T-cell (primary cell): ENCODE measurements around the gene ATXN7. TPM values are rescaled to one million over a fixed set of nuclear protein-coding genes. Genes with fewer than 3 reads are reported as not detected.

Source experiments
- ATAC-seq, 4 experiments: fragments of 200-7000 bp in 3 of 4; fragments of 150-1000 bp in 1 of 4; cut with Tn5 transposase; replicated peaks in 1 of 4; 1 replicate in 3 of 4; 2 replicates in 1 of 4; pipeline ENCODE4 v1.10.0; 2021; ENCODE audit warnings: moderate library complexity in 3 of 4, mild to moderate bottlenecking in 2 of 4, moderate number of reproducible peaks in 1 of 4
- CTCF ChIA-PET, 2 donors: fragments of 300-600 bp; sonication (Branson Sonifier 250); formaldehyde crosslinking; loops; one replicate each; lab custom pipeline; 2022; ENCODE audit warnings: antibody characterized with exemption in 2 of 2; lab: Charles Lee
- POLR2A ChIA-PET, 2 donors: fragments of 300-600 bp; sonication (Branson Sonifier 250); formaldehyde crosslinking; loops; one replicate each; lab custom pipeline; 2022; ENCODE audit warnings: antibody characterized with exemption in 2 of 2; lab: Charles Lee
- DNase-seq, 35 experiments: peaks; one replicate each; pipeline versions ENCODE4 v3.0.0 to v3.0.0-alpha.2; 2013 to 2023
- H3K27ac ChIP-seq: one replicate; pipeline ENCODE4 v1.5.1; 2013; ENCODE audit warnings: low read length
- H3K27me3 ChIP-seq, 2 experiments: replicated peaks in 1 of 2; 1 replicate in 1 of 2; 2 replicates in 1 of 2; pipeline versions ENCODE4 v1.6.1 to v1.7.0; 2013; ENCODE audit warnings: low read length in 1 of 2, mixed read lengths in 1 of 2; ENCODE audit not compliant: control insufficient read depth in 2 of 2, insufficient read depth in 2 of 2; ENCODE audit errors: extremely low read depth in 1 of 2
- H3K36me3 ChIP-seq, 2 donors: 1 replicate in 1 of 2; 2 replicates in 1 of 2; pipeline versions ENCODE4 v1.6.1 to v1.7.0; 2013; ENCODE audit warnings: low read length in 1 of 2; ENCODE audit not compliant: control insufficient read depth in 2 of 2, insufficient read depth in 1 of 2; ENCODE audit errors: extremely low read depth in 1 of 2
- H3K4me1 ChIP-seq, 2 experiments: 1 replicate in 1 of 2; 2 replicates in 1 of 2; pipeline versions ENCODE4 v1.6.1 to v1.7.0; 2013; ENCODE audit warnings: low read length in 2 of 2, mixed read lengths in 1 of 2; ENCODE audit not compliant: insufficient read depth in 2 of 2, control insufficient read depth in 1 of 2; ENCODE audit errors: extremely low read depth in 1 of 2
- H3K4me3 ChIP-seq, 2 donors: 1 replicate in 1 of 2; 2 replicates in 1 of 2; pipeline versions ENCODE4 v1.5.1 to v1.7.0; 2013; ENCODE audit warnings: mild to moderate bottlenecking in 2 of 2, low read length in 1 of 2, moderate library complexity in 1 of 2; ENCODE audit not compliant: control insufficient read depth in 1 of 2; ENCODE audit errors: extremely low read depth in 1 of 2
- H3K9me3 ChIP-seq: 2 replicates; pipeline ENCODE4 v1.7.0; 2013
- H3K27ac Mint-ChIP-seq, 2 donors: one replicate each; pipeline ENCODE4 v1.8.0; 2020 to 2021; ENCODE audit warnings: mild to moderate bottlenecking in 2 of 2, mixed read lengths in 2 of 2
- H3K27me3 Mint-ChIP-seq, 2 donors: one replicate each; pipeline ENCODE4 v1.8.0; 2021 to 2022; ENCODE audit warnings: mixed read lengths in 2 of 2
- H3K36me3 Mint-ChIP-seq: one replicate; pipeline ENCODE4 v1.8.0; 2021; ENCODE audit warnings: mixed read lengths
- H3K4me1 Mint-ChIP-seq, 3 donors: one replicate each; pipeline ENCODE4 v1.8.0; 2020 to 2022; ENCODE audit warnings: mixed read lengths in 3 of 3, mild to moderate bottlenecking in 1 of 3
- H3K4me3 Mint-ChIP-seq, 3 donors: one replicate each; pipeline ENCODE4 v1.8.0; 2020 to 2022; ENCODE audit warnings: mild to moderate bottlenecking in 3 of 3, mixed read lengths in 3 of 3, moderate library complexity in 3 of 3
- H3K9me3 Mint-ChIP-seq, 3 donors: one replicate each; pipeline ENCODE4 v1.8.0; 2020 to 2022; ENCODE audit warnings: mixed read lengths in 3 of 3
- WGBS: methylation state at CpG from one replicate; pipeline ENCODE4 v1.1.5; 2013; ENCODE audit warnings: missing lambda C conversion rate; ENCODE audit not compliant: insufficient coverage; 5-methylcytosine and 5-hydroxymethylcytosine counted together
- total RNA-seq, 35 experiments: library from RNA in 6 of 35; stranded (reverse) in 6 of 35; fragments of 120-200 nt in 1 of 35; gene quantifications; one replicate each; pipeline versions ENCODE4 v1.2.1 to v1.2.4 and lab custom pipeline; 2013 to 2026

Gene ATXN7
- total RNA-seq, 5 donors from 2014 or later (not counting 1 experiment from before 2014, with no cell fraction given) = 110 to 231 (median 123) TPM

DNA sequence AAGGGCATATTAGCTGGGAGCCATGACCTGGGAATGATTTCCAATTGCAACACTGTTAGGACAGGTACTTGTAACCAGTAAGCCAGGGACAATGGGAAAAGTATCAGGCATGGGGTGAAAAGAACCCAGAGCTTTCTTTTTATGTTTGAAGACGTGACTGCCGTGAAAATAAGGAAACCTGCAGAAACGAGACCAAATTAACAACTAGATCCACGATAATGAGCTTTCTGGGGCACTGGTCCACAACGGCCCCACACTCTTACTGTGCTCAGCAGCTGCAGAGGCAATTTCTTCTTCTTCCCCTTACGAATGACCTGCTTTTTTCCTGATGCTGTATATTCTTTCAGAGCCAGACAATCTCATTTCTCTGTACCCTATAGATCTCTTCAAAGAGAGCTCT, 33.1 kb upstream of the ATXN7 start:
- no peak overlapping the region for H3K4me3 ChIP-seq
- no peak overlapping the region for H3K27ac ChIP-seq
- no peaks in the 10 kb centered on the region for H3K4me1 ChIP-seq
- no peak overlapping the region for H3K4me3 Mint-ChIP-seq
- no peaks in the 10 kb centered on the region for H3K4me1 Mint-ChIP-seq
- 97% methylated on average over 5 of the region's 6 CpGs for WGBS
- ChIA-PET CTCF (no interaction called here), POLR2A (no interaction called here)
- H3K9me3 ChIP-seq = no peaks in the 10 kb centered on the region
- no peaks in the 10 kb centered on the region for H3K9me3 Mint-ChIP-seq
- no peak for ATAC-seq
- H3K36me3 Mint-ChIP-seq = peaks cover 39% of the 10 kb centered on the region
- no peaks in the 10 kb centered on the region for H3K27me3 Mint-ChIP-seq
- no peak overlapping the region for H3K27ac Mint-ChIP-seq
- H3K27me3 ChIP-seq = no peaks in the 10 kb centered on the region
- peaks cover 3 to 18% of the 10 kb centered on the region in 2 donors for H3K36me3 ChIP-seq
- no peak for DNase-seq

DNA sequence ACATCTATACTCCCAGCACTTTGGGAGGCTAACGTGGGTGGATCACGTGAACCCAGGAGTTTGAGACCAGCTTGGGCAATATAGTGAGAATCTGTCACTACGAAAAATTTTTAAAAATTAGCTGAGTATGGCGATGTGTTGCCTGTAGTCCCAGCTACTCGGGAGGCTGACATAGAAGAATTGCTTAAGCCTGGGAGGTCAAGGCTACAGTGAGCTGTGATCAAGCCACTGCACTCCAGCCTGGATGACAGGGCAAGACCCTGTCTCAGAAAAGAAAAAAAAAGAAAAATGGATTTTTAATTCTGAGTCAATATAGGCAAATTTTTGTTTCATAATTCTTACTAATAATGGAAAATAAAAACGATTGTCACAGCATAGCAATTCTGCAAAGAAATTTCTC, 31.3 kb upstream of the ATXN7 start:
- WGBS = 100% methylated on average over 4 of the region's 6 CpGs
- peaks cover 41% of the 10 kb centered on the region for H3K36me3 Mint-ChIP-seq
- POLR2A ChIA-PET = interaction anchor here in 1 of 2 donors (0.6 kb wide), 1 partner anchor 164 kb away, joined by 3 read pairs; no protein-coding TSS in a partner anchor

DNA sequence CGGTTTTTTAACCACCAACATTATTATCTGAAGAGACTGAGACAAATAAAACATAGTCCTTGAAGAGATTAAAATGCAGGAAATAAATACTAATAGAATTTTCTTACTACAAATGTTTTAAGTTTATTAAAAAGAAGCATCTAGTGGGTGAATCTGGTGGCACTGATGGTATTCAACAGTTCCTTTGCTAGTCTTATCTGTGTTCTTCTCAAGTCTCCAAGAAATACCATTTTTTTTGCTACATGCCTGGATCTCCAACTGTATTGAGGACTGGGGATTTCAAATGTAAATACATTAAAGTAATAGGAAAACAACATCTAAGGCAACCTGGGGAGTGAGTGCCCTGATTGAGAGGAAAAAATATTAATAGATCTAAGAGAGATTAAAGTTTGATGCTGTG, 22.0 kb upstream of the ATXN7 start:
- no peak overlapping the region for H3K27ac ChIP-seq
- POLR2A ChIA-PET = no interaction called here
- Mint-ChIP-seq H3K36me3 (peaks cover 21% of the 10 kb centered on the region), H3K9me3 (peaks cover 0 to 7% (median 0%) of the 10 kb centered on the region in 3 donors), H3K4me3 (no peak overlapping the region), H3K27me3 (no peaks in the 10 kb centered on the region), H3K27ac (no peak overlapping the region), H3K4me1 (peaks cover 3 to 22% (median 5%) of the 10 kb centered on the region in 3 donors)
- ATAC-seq (no peak), DNase-seq (no peak)
- H3K9me3 ChIP-seq = no peaks in the 10 kb centered on the region
- peaks cover 0 to 2% of the 10 kb centered on the region in 2 donors for H3K36me3 ChIP-seq
- H3K27me3 ChIP-seq = no peaks in the 10 kb centered on the region
- no peaks in the 10 kb centered on the region for H3K4me1 ChIP-seq
- CTCF ChIA-PET = interaction anchor here in 1 of 2 donors (1.3 kb wide), 1 partner anchor 9 kb away, joined by 4 read pairs; no protein-coding TSS in a partner anchor
- H3K4me3 ChIP-seq = no peak overlapping the region
- no CpG with 5 or more reads among the region's 1 CpG for WGBS

More for the DNA sequence above, 31.3 kb upstream of the ATXN7 start:
- Histone ChIP-seq H3K9me3 (no peaks in the 10 kb centered on the region), H3K4me3 (no peak overlapping the region), H3K4me1 (no peaks in the 10 kb centered on the region), H3K36me3 (peaks cover 3 to 22% of the 10 kb centered on the region in 2 donors), H3K27ac (no peak overlapping the region), H3K27me3 (no peaks in the 10 kb centered on the region)
- no peak overlapping the region for H3K27ac Mint-ChIP-seq
- DNase-seq (no peak), ATAC-seq (no peak)
- CTCF ChIA-PET = interaction anchor here (0.6 to 1.5 kb wide), 3 partner anchors 10 to 14 kb away, joined by 3 to 4 read pairs (median 3); partner anchors contain the start of gene C3orf49 (in 1 of the 2)
- H3K27me3 Mint-ChIP-seq = no peaks in the 10 kb centered on the region
- H3K9me3 Mint-ChIP-seq = no peaks in the 10 kb centered on the region
- H3K4me1 Mint-ChIP-seq = no peaks in the 10 kb centered on the region
- H3K4me3 Mint-ChIP-seq = no peak overlapping the region

DNA sequence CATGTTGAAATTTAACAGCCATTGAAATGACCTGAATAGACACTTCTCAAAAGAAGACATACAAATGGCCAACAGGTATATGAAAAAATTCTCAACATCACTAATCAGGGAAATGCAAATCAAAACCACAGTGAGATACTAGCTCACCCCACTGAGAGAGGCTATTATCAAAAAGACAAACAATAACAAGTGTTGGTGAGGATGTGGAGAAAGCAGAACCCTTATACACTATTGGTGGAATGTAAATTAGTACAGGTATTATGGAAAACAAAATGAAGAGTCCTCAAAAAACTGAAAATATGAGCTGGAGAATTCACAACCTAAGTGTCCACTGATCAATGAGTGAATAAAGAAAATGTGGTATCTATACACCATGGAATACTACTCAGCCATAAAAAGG, 21.5 kb upstream of the ATXN7 start:
- no peaks in the 10 kb centered on the region for H3K27me3 Mint-ChIP-seq
- CTCF ChIA-PET = interaction anchor here in 1 of 2 donors (0.6 to 1.3 kb wide), 2 partner anchors 9 to 86 kb away, joined by 3 to 4 read pairs; no protein-coding TSS in a partner anchor
- Histone ChIP-seq H3K4me1 (no peaks in the 10 kb centered on the region), H3K9me3 (no peaks in the 10 kb centered on the region), H3K36me3 (peaks cover 0 to 2% of the 10 kb centered on the region in 2 donors), H3K4me3 (no peak overlapping the region), H3K27ac (no peak overlapping the region), H3K27me3 (no peaks in the 10 kb centered on the region)
- ATAC-seq (no peak), DNase-seq (no peak)
- H3K27ac Mint-ChIP-seq = no peak overlapping the region
- peaks cover 0 to 7% (median 0%) of the 10 kb centered on the region in 3 donors for H3K9me3 Mint-ChIP-seq
- no peak overlapping the region for H3K4me3 Mint-ChIP-seq
- peaks cover 21% of the 10 kb centered on the region for H3K36me3 Mint-ChIP-seq
- H3K4me1 Mint-ChIP-seq = peaks cover 3 to 22% (median 5%) of the 10 kb centered on the region in 3 donors
- POLR2A ChIA-PET = no interaction called here

DNA sequence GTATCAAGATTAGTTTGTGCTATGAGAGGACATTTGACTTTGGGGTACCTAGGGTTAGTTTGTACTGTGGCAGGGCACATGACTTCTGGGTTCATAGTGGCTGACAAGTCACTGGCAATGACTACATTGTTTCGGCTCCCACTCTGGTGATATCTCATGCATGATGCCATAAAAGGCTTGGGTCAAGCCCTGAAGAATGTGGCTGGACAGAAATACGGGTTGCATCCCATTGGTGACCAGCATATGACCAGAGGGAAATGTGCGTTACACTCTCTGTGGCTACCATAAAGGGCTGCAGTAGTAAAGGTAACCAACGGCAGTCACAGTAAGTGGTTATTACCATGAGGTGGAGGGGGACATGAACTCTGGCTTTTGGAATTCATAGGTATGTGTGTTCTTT, 18.5 kb upstream of the ATXN7 start:
- Mint-ChIP-seq H3K4me3 (no peak overlapping the region), H3K36me3 (peaks cover 17% of the 10 kb centered on the region), H3K9me3 (peaks cover 0 to 7% (median 0%) of the 10 kb centered on the region in 3 donors), H3K27me3 (no peaks in the 10 kb centered on the region), H3K27ac (no peak overlapping the region), H3K4me1 (peaks cover 4 to 17% (median 12%) of the 10 kb centered on the region in 3 donors)
- Histone ChIP-seq H3K27ac (no peak overlapping the region), H3K9me3 (no peaks in the 10 kb centered on the region), H3K36me3 (no peaks in the 10 kb centered on the region), H3K27me3 (no peaks in the 10 kb centered on the region), H3K4me1 (no peaks in the 10 kb centered on the region), H3K4me3 (no peak overlapping the region)
- POLR2A ChIA-PET = no interaction called here
- CTCF ChIA-PET = no interaction called here
- 98% methylated on average over 4 of the region's 4 CpGs for WGBS
- no peak for ATAC-seq
- no peak for DNase-seq

DNA sequence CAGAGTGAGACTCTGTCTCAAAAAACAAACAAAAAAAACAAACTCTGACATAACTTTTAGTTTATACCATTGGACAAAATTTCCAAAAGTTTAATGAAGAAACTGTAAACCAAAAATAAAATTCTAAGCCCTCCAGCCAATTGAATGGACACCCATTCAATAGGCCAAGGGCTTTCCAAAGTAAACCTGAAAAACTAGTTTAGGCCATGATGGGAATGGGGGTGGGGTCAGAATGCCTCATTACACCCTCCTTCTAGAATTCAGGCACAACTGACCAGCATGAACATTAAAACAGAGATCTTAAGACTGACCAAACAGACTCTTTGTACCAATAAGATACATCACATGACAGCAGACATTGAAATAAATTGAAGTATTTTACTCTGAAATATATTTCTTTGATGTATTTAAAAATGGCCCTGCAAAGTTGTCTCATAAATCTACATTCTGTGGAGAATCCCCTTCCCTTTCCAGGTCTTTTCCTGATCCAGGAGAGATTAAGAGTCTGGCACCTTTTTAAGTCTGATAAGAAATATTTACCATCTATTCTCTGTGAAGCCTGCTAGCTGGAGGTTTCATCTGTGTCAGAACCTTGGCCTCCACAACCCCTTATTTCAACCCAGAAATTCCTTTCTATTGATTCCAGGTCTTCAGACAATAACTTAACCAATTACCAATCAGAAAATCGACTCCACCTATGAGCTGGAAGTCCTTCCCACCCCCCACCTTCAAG, 15.8 kb upstream of the ATXN7 start:
- Histone ChIP-seq H3K36me3 (peaks cover 0 to 4% of the 10 kb centered on the region in 2 donors), H3K4me3 (no peak overlapping the region), H3K27me3 (no peaks in the 10 kb centered on the region), H3K9me3 (no peaks in the 10 kb centered on the region), H3K4me1 (no peaks in the 10 kb centered on the region), H3K27ac (no peak overlapping the region)
- no peaks in the 10 kb centered on the region for H3K27me3 Mint-ChIP-seq
- H3K36me3 Mint-ChIP-seq = peaks cover 21% of the 10 kb centered on the region
- H3K27ac Mint-ChIP-seq = no peak overlapping the region
- ATAC-seq (no peak), DNase-seq (no peak)
- H3K4me1 Mint-ChIP-seq = peaks cover 4 to 23% (median 16%) of the 10 kb centered on the region in 3 donors
- H3K4me3 Mint-ChIP-seq = no peak overlapping the region
- POLR2A ChIA-PET = interaction anchor here in 1 of 2 donors (0.7 kb wide), 1 partner anchor 8 kb away, joined by 4 read pairs; no protein-coding TSS in a partner anchor
- CTCF ChIA-PET = interaction anchor here in 1 of 2 donors (0.7 kb wide), 1 partner anchor 12 kb away, joined by 3 read pairs; no protein-coding TSS in a partner anchor
- 100% methylated on average over 1 of the region's 1 CpG for WGBS
- no peaks in the 10 kb centered on the region for H3K9me3 Mint-ChIP-seq
